ENCODE measurements around the gene PRKAG1.

GRCh38 chr12:48999371-49000131 lies 19.0 kb downstream of the PRKAG1 start, which contains the start of gene DDN:
- TF ChIP-seq CTCF (IDR thresholded peaks at IDR 0.05; ENCODE audit: poor library complexity, severe bottlenecking) (no peak), EZH2 (IDR thresholded peaks at IDR 0.05; ENCODE audit: borderline replicate concordance, insufficient read depth, low read length, poor library complexity, severe bottlenecking) (no peak), EP300 (conservative IDR thresholded peaks at IDR 0.05; ENCODE audit: poor library complexity, severe bottlenecking) (no peak), TAF1 (IDR thresholded peaks at IDR 0.05; ENCODE audit: low read depth) (no peak), RAD21 (conservative IDR thresholded peaks at IDR 0.05) (no peak), MXI1 (conservative IDR thresholded peaks at IDR 0.05; ENCODE audit: poor library complexity, severe bottlenecking) (peak; percentile 41), POLR2AphosphoS5 (IDR thresholded peaks at IDR 0.05) (no peak), REST (IDR thresholded peaks at IDR 0.05; ENCODE audit: borderline replicate concordance) (no peak)
